Suprapubic skin (tissue), 4 donors: ENCODE measurements around the gene SRSF3. TPM values are rescaled to one million over a fixed set of nuclear protein-coding genes. Genes with fewer than 3 reads are reported as not detected.
"Not testable (repeated sequence)": the region's sequence is repeated elsewhere in the genome, so short reads cannot be mapped to it uniquely, and the experiment has no call there.

Experiments used
- DNase-seq, 2 donors: peaks; one replicate each; pipeline ENCODE4 v3.0.0-alpha.2; 2019; ENCODE audit warnings: low spot score in 2 of 2
- H3K27ac ChIP-seq: fragments of 200-600 bp; sonication (generic); one replicate; pipeline ENCODE4 v1.5.1; 2019
- H3K27me3 ChIP-seq: fragments of 200-600 bp; sonication (generic); one replicate; pipeline ENCODE4 v1.5.1; 2019
- H3K36me3 ChIP-seq: fragments of 200-600 bp; sonication (generic); one replicate; pipeline ENCODE4 v1.5.1; 2019
- H3K4me1 ChIP-seq: fragments of 200-600 bp; sonication (generic); one replicate; pipeline ENCODE4 v1.5.1; 2019
- H3K4me3 ChIP-seq: fragments of 200-600 bp; sonication (generic); one replicate; pipeline ENCODE4 v1.5.1; 2019; ENCODE audit warnings: mild to moderate bottlenecking
- H3K9me3 ChIP-seq: fragments of 200-600 bp; sonication (generic); one replicate; pipeline ENCODE4 v1.5.1; 2019
- EP300 ChIP-seq: sonication (generic); formaldehyde crosslinking; IDR thresholded peaks from one replicate; pipeline ENCODE4 v1.6.1; 2017; ENCODE audit warnings: antibody characterized with exemption
- POLR2A ChIP-seq, 2 donors: fragments of 450-650 bp; IDR thresholded peaks; one replicate each; pipeline ENCODE4 v1.6.1; 2017; ENCODE audit warnings: antibody characterized with exemption in 2 of 2, mild to moderate bottlenecking in 2 of 2, moderate library complexity in 2 of 2
- POLR2AphosphoS5 ChIP-seq, 3 donors: sonication (generic); formaldehyde crosslinking; IDR thresholded peaks; one replicate each; pipeline ENCODE4 v1.6.1; 2017; ENCODE audit warnings: antibody characterized with exemption in 3 of 3
- WGBS: methylation state at CpG from one replicate; pipeline ENCODE4 v1.1.5; 2018; 5-methylcytosine and 5-hydroxymethylcytosine counted together
- total RNA-seq, 4 donors: library from RNA; depleted of rRNA; stranded (reverse); fragments of >200 nt; gene quantifications; one replicate each; pipeline ENCODE4 v1.1.0, GENCODE V29; 2016
- TF ChIP-seq, protein P1 (sequence below), 2 donors: fragments of 200-600 bp in 1 of 2; fragments of 450-650 bp in 1 of 2; sonication (generic) in 1 of 2; IDR thresholded peaks; one replicate each; pipeline ENCODE4 v1.5.1; 2016 to 2019; ENCODE audit warnings: antibody characterized with exemption in 2 of 2, mild to moderate bottlenecking in 1 of 2, moderate library complexity in 1 of 2

The SRSF3 gene
- total RNA-seq, 4 donors from 2014 or later = 152 to 180 (median 167) TPM

DNA sequence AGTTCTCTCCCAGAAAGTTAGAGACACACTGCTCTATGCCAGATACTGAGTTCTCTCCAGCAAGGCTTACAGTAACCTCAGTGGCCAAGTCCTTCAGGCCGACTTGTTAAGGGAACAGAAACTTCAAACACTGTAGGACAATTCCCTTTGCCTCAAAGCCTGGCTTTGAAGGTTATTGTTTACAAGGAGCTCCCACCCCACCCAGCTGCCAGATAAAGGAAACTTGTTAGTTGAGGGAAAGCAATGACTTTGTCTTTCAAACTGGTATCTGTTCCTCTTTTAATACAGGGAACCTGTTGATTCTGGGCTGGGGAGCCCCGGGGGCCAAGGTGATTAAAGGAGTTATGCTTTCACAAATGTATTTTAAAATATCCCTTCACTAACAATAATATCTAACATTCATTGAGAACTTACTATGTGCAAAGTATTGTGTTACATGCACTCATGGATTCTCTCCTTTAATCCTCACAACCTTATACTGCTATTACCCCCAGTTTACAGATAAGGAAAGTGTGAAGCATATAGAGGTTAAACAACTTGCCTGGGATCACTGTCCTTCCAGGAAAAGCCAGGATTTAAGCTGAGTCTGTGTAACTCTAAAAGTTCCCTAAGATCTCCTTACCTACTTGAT, 56.8 kb downstream of the SRSF3 start:
- Histone ChIP-seq H3K9me3 (no peaks in the 10 kb centered on the region), H3K27ac (no peak overlapping the region), H3K4me1 (peaks cover 10% of the 10 kb centered on the region), H3K27me3 (no peaks in the 10 kb centered on the region), H3K4me3 (no peak overlapping the region), H3K36me3 (no peaks in the 10 kb centered on the region)
- WGBS = 57% methylated on average over 2 of the region's 2 CpGs
- no peak for DNase-seq
- TF ChIP-seq POLR2A (IDR thresholded peaks at IDR 0.05) (no peak), EP300 (no peak), POLR2AphosphoS5 (IDR thresholded peaks at IDR 0.05) (no peak)
- TF ChIP-seq, protein P1, sequence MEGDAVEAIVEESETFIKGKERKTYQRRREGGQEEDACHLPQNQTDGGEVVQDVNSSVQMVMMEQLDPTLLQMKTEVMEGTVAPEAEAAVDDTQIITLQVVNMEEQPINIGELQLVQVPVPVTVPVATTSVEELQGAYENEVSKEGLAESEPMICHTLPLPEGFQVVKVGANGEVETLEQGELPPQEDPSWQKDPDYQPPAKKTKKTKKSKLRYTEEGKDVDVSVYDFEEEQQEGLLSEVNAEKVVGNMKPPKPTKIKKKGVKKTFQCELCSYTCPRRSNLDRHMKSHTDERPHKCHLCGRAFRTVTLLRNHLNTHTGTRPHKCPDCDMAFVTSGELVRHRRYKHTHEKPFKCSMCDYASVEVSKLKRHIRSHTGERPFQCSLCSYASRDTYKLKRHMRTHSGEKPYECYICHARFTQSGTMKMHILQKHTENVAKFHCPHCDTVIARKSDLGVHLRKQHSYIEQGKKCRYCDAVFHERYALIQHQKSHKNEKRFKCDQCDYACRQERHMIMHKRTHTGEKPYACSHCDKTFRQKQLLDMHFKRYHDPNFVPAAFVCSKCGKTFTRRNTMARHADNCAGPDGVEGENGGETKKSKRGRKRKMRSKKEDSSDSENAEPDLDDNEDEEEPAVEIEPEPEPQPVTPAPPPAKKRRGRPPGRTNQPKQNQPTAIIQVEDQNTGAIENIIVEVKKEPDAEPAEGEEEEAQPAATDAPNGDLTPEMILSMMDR (IDR thresholded peaks at IDR 0.05) = no peak

DNA sequence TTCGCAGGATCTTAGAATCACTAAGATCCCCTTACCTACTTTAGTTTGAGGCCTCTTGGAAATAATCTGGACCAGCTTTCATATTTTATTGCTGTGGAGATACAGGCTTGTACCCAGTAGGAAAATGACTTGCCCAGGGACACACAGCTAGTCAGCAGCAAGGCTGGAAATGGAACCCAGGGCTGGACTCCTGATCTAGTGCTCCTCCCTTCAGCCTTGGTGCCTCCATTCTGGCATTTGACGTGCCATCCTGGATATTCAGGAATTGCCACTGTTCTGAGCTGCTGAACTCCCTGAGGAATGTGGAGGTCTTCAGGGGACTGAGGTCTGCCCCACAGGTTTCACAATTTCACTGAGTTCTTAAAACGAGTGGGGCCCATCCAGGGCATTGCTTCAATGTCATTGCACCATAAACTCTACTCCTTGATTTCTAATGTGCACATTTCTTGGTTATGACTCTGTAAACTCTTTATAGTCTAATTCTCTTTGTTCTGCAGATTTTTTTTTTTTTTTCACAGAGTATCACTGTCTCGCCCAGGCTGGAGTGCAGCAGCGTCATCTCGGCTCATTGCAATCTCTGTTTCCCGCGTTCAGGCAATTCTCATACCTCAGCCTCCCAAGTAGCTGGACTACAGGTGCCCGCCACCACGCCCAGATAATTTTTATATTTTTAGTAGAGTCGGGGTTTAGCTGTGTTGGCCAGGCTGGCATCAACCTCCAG, 57.7 kb downstream of the SRSF3 start:
- Histone ChIP-seq H3K27ac (no peak overlapping the region), H3K27me3 (no peaks in the 10 kb centered on the region), H3K4me1 (peaks cover 10% of the 10 kb centered on the region), H3K9me3 (no peaks in the 10 kb centered on the region), H3K4me3 (no peak overlapping the region), H3K36me3 (no peaks in the 10 kb centered on the region)
- TF ChIP-seq POLR2A (IDR thresholded peaks at IDR 0.05) (no peak), EP300 (no peak), POLR2AphosphoS5 (IDR thresholded peaks at IDR 0.05) (no peak)
- TF ChIP-seq, protein P1 (IDR thresholded peaks at IDR 0.05) = no peak
- 94% methylated on average over 11 of the region's 11 CpGs for WGBS
- DNase-seq = no peak

DNA sequence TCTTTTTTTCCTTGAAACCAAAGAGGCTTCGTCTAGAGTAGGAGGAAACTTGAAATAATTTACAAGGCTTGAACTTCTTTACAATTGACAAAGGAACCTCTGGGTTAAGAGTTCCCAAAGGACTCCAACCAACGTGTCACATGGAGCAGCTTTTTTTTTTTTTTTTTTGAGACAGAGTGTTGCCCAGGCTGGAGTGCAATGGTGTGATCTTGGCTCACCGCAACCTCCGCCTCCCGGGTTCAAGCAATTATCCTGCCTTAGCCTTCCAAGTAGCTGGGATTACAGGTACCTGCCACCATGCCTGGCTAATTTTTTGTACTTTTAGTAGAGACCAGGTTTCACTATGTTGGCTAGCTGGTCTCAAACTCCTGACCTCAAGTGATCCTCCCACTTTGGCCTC, 60.3 kb downstream of the SRSF3 start:
- H3K36me3 ChIP-seq, H3K4me3 ChIP-seq, H3K27ac ChIP-seq, H3K27me3 ChIP-seq, DNase-seq, H3K9me3 ChIP-seq: not testable (repeated sequence)
- peaks cover 10% of the 10 kb centered on the region for H3K4me1 ChIP-seq
- 77% methylated on average over 5 of the region's 5 CpGs for WGBS

Other genes with a start within 250 kb of the SRSF3 start
- gene ETV7, start 206.7 kb upstream of the SRSF3 start, total RNA-seq = 10 to 100 TPM in 2 of 4 donors, 1 to 10 TPM in 2; 5.9 to 13.0 (median 9.5) TPM
- gene PXT1, start 151.5 kb upstream of the SRSF3 start, total RNA-seq = not detected
- gene KCTD20, start 151.4 kb upstream of the SRSF3 start, total RNA-seq = 10 to 100 TPM; 39.3 to 63.3 (median 56.9) TPM
- gene STK38, start 46.9 kb upstream of the SRSF3 start, total RNA-seq = 10 to 100 TPM; 23.0 to 33.8 (median 27.0) TPM
- 100 to 1,000 TPM; 138 to 315 (median 207) TPM for gene CDKN1A, start 84.4 kb downstream of the SRSF3 start, total RNA-seq
- 1 to 10 TPM in 1 of 4 donors, under 1 TPM in 2, not detected in 1; 0.16 to 1.1 (median 0.17) TPM for gene RAB44, start 103.5 kb downstream of the SRSF3 start, total RNA-seq
- 1 to 10 TPM in 2 of 4 donors, under 1 TPM in 2; 0.48 to 1.2 (median 0.90) TPM for gene CPNE5, start 245.1 kb downstream of the SRSF3 start, total RNA-seq